Natural killer cell (primary cell): ENCODE data around the gene CNDP1. TPM values are rescaled to one million over a fixed set of nuclear protein-coding genes. Genes with fewer than 3 reads are reported as not detected.

Source experiments
- ATAC-seq, 3 donors: fragments of 150-1000 bp in 2 of 3; fragments of 200-7000 bp in 1 of 3; cut with Tn5 transposase; 1 replicate in 1 of 3; 2 replicates in 2 of 3; pipeline ENCODE4 v1.10.0; 2021; ENCODE audit warnings: mild to moderate bottlenecking in 2 of 3, moderate library complexity in 2 of 3
- DNase-seq, 2 donors: peaks; one replicate each; pipeline versions ENCODE4 v3.0.0 to v3.0.0-alpha.2; 2013 to 2021; ENCODE audit warnings: mixed read lengths in 1 of 2
- H3K27ac ChIP-seq: one replicate; pipeline ENCODE4 v1.5.1; 2013; ENCODE audit warnings: mild to moderate bottlenecking, low read length
- H3K27me3 ChIP-seq: one replicate; pipeline ENCODE4 v1.6.1; 2013; ENCODE audit warnings: low read length; ENCODE audit not compliant: control insufficient read depth, insufficient read depth
- H3K36me3 ChIP-seq: one replicate; pipeline ENCODE4 v1.6.1; 2013; ENCODE audit warnings: low read length; ENCODE audit not compliant: control insufficient read depth, insufficient read depth
- H3K4me1 ChIP-seq: one replicate; pipeline ENCODE4 v1.6.1; 2013; ENCODE audit warnings: low read length; ENCODE audit not compliant: control insufficient read depth, insufficient read depth
- H3K4me3 ChIP-seq: one replicate; pipeline ENCODE4 v1.5.1; 2013; ENCODE audit warnings: low read length
- H3K9me3 ChIP-seq: one replicate; pipeline ENCODE4 v1.6.1; 2013; ENCODE audit warnings: low read length; ENCODE audit not compliant: control insufficient read depth, insufficient read depth
- H3K27ac Mint-ChIP-seq, 2 donors: one replicate each; pipeline ENCODE4 v1.8.0; 2022; ENCODE audit warnings: mild to moderate bottlenecking in 2 of 2, mixed read lengths in 2 of 2, moderate library complexity in 1 of 2
- H3K27me3 Mint-ChIP-seq, 2 donors: one replicate each; pipeline ENCODE4 v1.8.0; 2022; ENCODE audit warnings: low read depth in 2 of 2, mixed read lengths in 2 of 2
- H3K36me3 Mint-ChIP-seq: one replicate; pipeline ENCODE4 v1.8.0; 2022; ENCODE audit warnings: mixed read lengths
- H3K4me1 Mint-ChIP-seq, 2 donors: one replicate each; pipeline ENCODE4 v1.8.0; 2022; ENCODE audit warnings: mixed read lengths in 2 of 2
- H3K4me3 Mint-ChIP-seq: one replicate; pipeline ENCODE4 v1.8.0; 2022; ENCODE audit warnings: mild to moderate bottlenecking, moderate library complexity, mixed read lengths
- H3K9me3 Mint-ChIP-seq, 2 donors: one replicate each; pipeline ENCODE4 v1.8.0; 2022; ENCODE audit warnings: mixed read lengths in 2 of 2
- WGBS: methylation state at CpG from one replicate; pipeline ENCODE4 v1.1.7; 2013; ENCODE audit warnings: missing lambda C conversion rate; ENCODE audit not compliant: insufficient coverage; 5-methylcytosine and 5-hydroxymethylcytosine counted together
- intact Hi-C: fragments of 100-400 bp; cut with micrococcal nuclease; formaldehyde crosslinking; loops from one replicate; pipeline ENCODE4 v1.14.2; 2022
- total RNA-seq, 4 donors: library from RNA; stranded (reverse); fragments of 120-200 nt in 1 of 4; gene quantifications; one replicate each; pipeline versions ENCODE4 v1.2.3 to v1.2.4, GENCODE V29; 2013 to 2022
- TF ChIP-seq, protein P1 (sequence below): fragments of 200-600 bp; IDR thresholded peaks from one replicate; pipeline ENCODE4 v1.8.0; 2022; ENCODE audit warnings: antibody characterized with exemption

The CNDP1 gene
- total RNA-seq, 3 donors from 2014 or later (not counting 1 experiment from before 2014, with no cell fraction given), result 0.31 to 0.60 (median 0.57) TPM

DNA sequence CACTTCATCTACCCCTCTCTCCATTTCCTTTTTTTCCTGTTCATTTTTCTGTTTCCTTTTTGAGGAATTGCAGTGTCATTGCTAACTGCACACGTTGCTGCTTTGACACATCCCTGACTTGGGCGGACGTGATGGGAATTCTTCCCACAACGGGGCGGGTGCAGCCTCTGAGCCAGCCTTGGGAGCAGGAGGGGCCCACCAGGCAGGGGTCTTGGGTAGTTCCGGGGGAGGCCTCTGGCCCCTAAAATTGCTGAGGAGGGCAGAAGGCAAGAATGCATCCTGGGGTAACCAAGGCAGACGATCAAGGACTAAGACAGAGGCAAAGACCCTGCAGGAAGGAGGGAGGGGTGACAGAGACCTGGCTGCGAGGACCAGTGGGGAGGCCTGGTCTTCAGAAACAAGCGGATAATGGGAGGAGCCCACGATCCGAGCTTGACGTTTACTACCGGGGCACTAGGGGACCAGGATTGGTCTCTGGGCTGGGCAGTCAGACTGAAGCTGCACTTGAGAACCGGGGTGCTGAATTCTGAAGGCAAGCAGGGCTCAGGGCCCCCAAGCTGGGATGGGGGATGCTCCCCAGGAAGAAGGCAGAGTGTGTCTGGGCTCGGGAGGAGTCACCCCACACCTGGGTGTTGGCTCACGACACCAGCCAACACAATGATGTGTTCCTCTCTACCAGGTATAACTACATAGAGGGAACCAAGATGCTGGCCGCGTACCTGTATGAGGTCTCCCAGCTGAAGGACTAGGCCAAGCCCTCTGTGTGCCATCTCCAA lies 14.8 kb upstream of the CNDP1 start:
- intact Hi-C loops, result no loop called here
- Histone ChIP-seq H3K4me3 (no peak overlapping the region), H3K9me3 (no peaks in the 10 kb centered on the region), H3K27ac (no peak overlapping the region), H3K4me1 (no peaks in the 10 kb centered on the region), H3K27me3 (no peaks in the 10 kb centered on the region), H3K36me3 (peaks cover 69% of the 10 kb centered on the region)
- DNase-seq (no peak), ATAC-seq (no peak)
- WGBS, result 85% methylated on average over 18 of the region's 18 CpGs
- Mint-ChIP-seq H3K4me1 (peaks cover 5 to 11% of the 10 kb centered on the region in 2 donors), H3K36me3 (peaks cover 11% of the 10 kb centered on the region), H3K27me3 (no peaks in the 10 kb centered on the region), H3K4me3 (no peak overlapping the region), H3K9me3 (no peaks in the 10 kb centered on the region), H3K27ac (no peak overlapping the region)
- TF ChIP-seq, protein P1, sequence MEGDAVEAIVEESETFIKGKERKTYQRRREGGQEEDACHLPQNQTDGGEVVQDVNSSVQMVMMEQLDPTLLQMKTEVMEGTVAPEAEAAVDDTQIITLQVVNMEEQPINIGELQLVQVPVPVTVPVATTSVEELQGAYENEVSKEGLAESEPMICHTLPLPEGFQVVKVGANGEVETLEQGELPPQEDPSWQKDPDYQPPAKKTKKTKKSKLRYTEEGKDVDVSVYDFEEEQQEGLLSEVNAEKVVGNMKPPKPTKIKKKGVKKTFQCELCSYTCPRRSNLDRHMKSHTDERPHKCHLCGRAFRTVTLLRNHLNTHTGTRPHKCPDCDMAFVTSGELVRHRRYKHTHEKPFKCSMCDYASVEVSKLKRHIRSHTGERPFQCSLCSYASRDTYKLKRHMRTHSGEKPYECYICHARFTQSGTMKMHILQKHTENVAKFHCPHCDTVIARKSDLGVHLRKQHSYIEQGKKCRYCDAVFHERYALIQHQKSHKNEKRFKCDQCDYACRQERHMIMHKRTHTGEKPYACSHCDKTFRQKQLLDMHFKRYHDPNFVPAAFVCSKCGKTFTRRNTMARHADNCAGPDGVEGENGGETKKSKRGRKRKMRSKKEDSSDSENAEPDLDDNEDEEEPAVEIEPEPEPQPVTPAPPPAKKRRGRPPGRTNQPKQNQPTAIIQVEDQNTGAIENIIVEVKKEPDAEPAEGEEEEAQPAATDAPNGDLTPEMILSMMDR, result no peak

DNA sequence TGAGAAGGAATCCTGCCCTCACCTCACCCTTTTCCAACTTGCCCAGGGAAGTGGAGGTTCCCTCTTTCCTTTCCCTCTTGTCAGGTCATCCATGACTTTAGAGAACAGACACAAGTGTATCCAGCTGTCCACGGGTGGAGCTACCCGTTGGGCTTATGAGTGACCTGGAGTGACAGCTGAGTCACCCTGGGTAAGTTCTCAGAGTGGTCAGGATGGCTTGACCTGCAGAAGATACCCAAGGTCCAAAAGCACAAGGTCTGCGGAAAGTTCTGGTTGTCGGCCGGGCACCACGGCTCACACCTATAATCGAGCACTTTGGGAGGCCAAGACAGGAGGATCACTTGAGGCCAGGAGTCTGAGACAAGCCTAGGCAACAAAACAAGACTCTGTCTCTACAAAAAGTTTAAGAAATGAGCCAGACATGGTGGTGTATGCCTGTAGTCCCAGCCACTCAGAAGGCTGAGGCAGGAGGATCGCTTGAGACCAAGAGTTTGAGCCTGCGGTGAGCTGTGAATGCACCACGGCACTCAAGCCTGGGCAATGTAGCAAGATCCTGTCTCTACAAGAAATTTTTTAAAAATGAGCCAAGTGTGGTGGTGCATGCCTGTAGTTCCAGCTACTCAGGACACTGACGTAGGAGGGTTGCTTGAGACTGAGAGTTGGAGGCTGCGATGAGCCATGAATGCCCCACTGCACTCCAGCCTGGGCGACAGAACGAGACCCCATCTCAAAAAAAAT lies 14.0 kb upstream of the CNDP1 start:
- Mint-ChIP-seq H3K9me3 (no peaks in the 10 kb centered on the region), H3K36me3 (peaks cover 11% of the 10 kb centered on the region), H3K4me1 (peaks cover 0 to 6% of the 10 kb centered on the region in 2 donors), H3K4me3 (no peak overlapping the region), H3K27me3 (no peaks in the 10 kb centered on the region), H3K27ac (no peak overlapping the region)
- TF ChIP-seq, protein P1, result no peak
- H3K4me1 ChIP-seq, result no peaks in the 10 kb centered on the region
- ATAC-seq (no peak), DNase-seq (no peak)
- H3K36me3 ChIP-seq, result peaks cover 61% of the 10 kb centered on the region
- H3K27me3 ChIP-seq, result no peaks in the 10 kb centered on the region
- intact Hi-C loops, result no loop called here
- no peaks in the 10 kb centered on the region for H3K9me3 ChIP-seq
- WGBS, result 91% methylated on average over 14 of the region's 14 CpGs
- H3K27ac ChIP-seq, result no peak overlapping the region
- no peak overlapping the region for H3K4me3 ChIP-seq

DNA sequence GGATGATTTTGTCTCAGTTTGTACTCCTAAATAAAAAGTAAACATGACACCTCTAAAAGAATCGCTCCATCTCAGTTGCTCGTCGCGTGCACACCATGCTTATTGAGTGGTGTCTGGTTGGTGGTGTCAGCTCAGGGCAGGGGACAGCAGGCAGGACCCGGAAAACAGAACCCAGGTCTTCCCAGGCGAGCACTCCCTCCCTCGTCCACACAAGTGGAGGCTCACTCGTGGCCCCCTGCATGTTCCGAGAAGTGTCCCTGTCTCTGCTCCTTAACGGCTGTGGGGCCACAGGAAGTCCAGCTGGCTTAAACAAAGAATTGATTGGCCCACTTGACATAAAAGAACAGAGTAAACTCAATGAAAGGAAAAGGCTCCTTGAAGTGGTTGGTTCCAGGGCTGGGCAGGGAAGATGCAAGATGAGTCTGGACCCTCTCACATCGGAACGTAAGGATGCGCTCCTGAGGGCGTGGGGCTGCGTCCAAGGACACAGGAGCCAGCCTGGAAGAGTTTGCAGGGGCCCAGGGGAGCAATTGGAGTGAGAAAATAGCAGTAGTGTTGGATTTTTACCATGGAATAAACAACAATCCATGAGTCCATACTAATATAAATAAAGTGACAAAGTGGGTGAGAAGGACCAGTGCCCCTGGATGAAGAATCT lies 13.1 kb upstream of the CNDP1 start:
- H3K27me3 Mint-ChIP-seq, result no peaks in the 10 kb centered on the region
- DNase-seq (no peak), ATAC-seq (no peak)
- peaks cover 11% of the 10 kb centered on the region for H3K36me3 Mint-ChIP-seq
- intact Hi-C loops, result no loop called here
- Histone ChIP-seq H3K9me3 (no peaks in the 10 kb centered on the region), H3K27ac (no peak overlapping the region), H3K4me3 (no peak overlapping the region), H3K27me3 (no peaks in the 10 kb centered on the region), H3K36me3 (peaks cover 52% of the 10 kb centered on the region), H3K4me1 (no peaks in the 10 kb centered on the region)
- TF ChIP-seq, protein P1, result no peak
- peak overlapping the region in 1 of 2 donors; percentile 36 for H3K27ac Mint-ChIP-seq
- no peak overlapping the region for H3K4me3 Mint-ChIP-seq
- no peaks in the 10 kb centered on the region for H3K9me3 Mint-ChIP-seq
- 98% methylated on average over 15 of the region's 15 CpGs for WGBS
- H3K4me1 Mint-ChIP-seq, result peaks cover 0 to 6% of the 10 kb centered on the region in 2 donors
